B cell (primary cell): ENCODE measurements around the gene RABEP1. TPM values are rescaled to one million over a fixed set of nuclear protein-coding genes. Genes with fewer than 3 reads are reported as not detected.
A peak's percentile ranks its signal among the peaks of the same experiment; 100 is the strongest.

ENCODE experiments used
- ATAC-seq: fragments of 200-7000 bp; cut with Tn5 transposase; one replicate; pipeline ENCODE4 v1.10.0; 2021; ENCODE audit warnings: low read depth, mild to moderate bottlenecking, moderate number of reproducible peaks, moderate library complexity
- CTCF ChIA-PET: fragments of 350-600 bp; sonication (Branson Sonifier 250); formaldehyde crosslinking; loops from one replicate; lab custom pipeline; 2021; ENCODE audit warnings: antibody characterized with exemption, inconsistent platforms; lab: Charles Lee
- POLR2A ChIA-PET: fragments of 350-600 bp; sonication (Branson Sonifier 250); formaldehyde crosslinking; loops from one replicate; lab custom pipeline; 2021; ENCODE audit warnings: antibody characterized with exemption; lab: Charles Lee
- DNase-seq: peaks from one replicate; pipeline ENCODE4 v3.0.0; 2013
- H2AFZ ChIP-seq: 2 replicates; pipeline ENCODE4 v1.6.1; 2012; ENCODE audit warnings: mild to moderate bottlenecking, low read depth, low read length; ENCODE audit not compliant: insufficient read depth, poor library complexity, severe bottlenecking
- H3K27ac ChIP-seq, 2 donors: 1 replicate in 1 of 2; 2 replicates in 1 of 2; pipeline ENCODE4 v1.5.1; 2012 to 2013; ENCODE audit warnings: low read length in 2 of 2, mild to moderate bottlenecking in 2 of 2, moderate library complexity in 1 of 2
- H3K27me3 ChIP-seq, 4 experiments: fragments of 200-600 bp in 1 of 4; sonication (generic) in 1 of 4; replicated peaks in 1 of 4; 1 replicate in 2 of 4; 2 replicates in 2 of 4; pipeline versions ENCODE4 v1.6.1 to v1.7.0; 2013 to 2016; ENCODE audit warnings: low read length in 3 of 4, mild to moderate bottlenecking in 2 of 4, mixed read lengths in 1 of 4, moderate library complexity in 1 of 4; ENCODE audit not compliant: insufficient read depth in 4 of 4, control insufficient read depth in 3 of 4; ENCODE audit errors: control extremely low read depth in 1 of 4
- H3K36me3 ChIP-seq, 2 experiments: replicated peaks in 1 of 2; 1 replicate in 1 of 2; 2 replicates in 1 of 2; pipeline versions ENCODE4 v1.6.1 to v1.7.1; 2013; ENCODE audit warnings: low read length in 1 of 2; ENCODE audit not compliant: insufficient read depth in 2 of 2, control insufficient read depth in 1 of 2; ENCODE audit errors: control extremely low read depth in 1 of 2, extremely low read depth in 1 of 2
- H3K4me1 ChIP-seq, 2 donors: fragments of 200-600 bp in 1 of 2; sonication (generic) in 1 of 2; 1 replicate in 1 of 2; 2 replicates in 1 of 2; pipeline versions ENCODE4 v1.5.1 to v1.6.1; 2013 to 2017; ENCODE audit warnings: low read length in 2 of 2; ENCODE audit not compliant: control insufficient read depth in 2 of 2, insufficient read depth in 2 of 2
- H3K4me2 ChIP-seq: replicated peaks from 2 replicates; pipeline ENCODE3; 2012; ENCODE audit warnings: mild to moderate bottlenecking, low read depth, low read length; ENCODE audit not compliant: poor library complexity, severe bottlenecking
- H3K4me3 ChIP-seq, 5 experiments: fragments of 200-600 bp in 1 of 5; sonication (generic) in 1 of 5; 1 replicate in 3 of 5; 2 replicates in 2 of 5; pipeline versions ENCODE4 v1.5.1 to v1.7.0; 2011 to 2016; ENCODE audit warnings: low read length in 4 of 5, mild to moderate bottlenecking in 4 of 5, low read depth in 2 of 5, control low read depth in 1 of 5, moderate library complexity in 1 of 5; ENCODE audit not compliant: insufficient read depth in 1 of 5; ENCODE audit errors: control extremely low read depth in 1 of 5, extremely low read depth in 1 of 5
- H3K79me2 ChIP-seq: fragments of 200-600 bp; sonication (generic); one replicate; pipeline ENCODE4 v1.6.0; 2016; ENCODE audit warnings: low read length; ENCODE audit not compliant: control insufficient read depth, insufficient read depth
- H3K9ac ChIP-seq: fragments of 200-600 bp; sonication (generic); 2 replicates; pipeline ENCODE4 v1.6.1; 2017; ENCODE audit warnings: mild to moderate bottlenecking, low read length, moderate library complexity
- H3K9me3 ChIP-seq, 3 donors: one replicate each; pipeline versions ENCODE4 v1.6.1 to v1.7.1; 2013; ENCODE audit warnings: low read length in 2 of 3; ENCODE audit not compliant: control insufficient read depth in 2 of 3, insufficient read depth in 1 of 3; ENCODE audit errors: control extremely low read depth in 1 of 3
- H4K20me1 ChIP-seq: 2 replicates; pipeline ENCODE4 v1.6.0; 2012; ENCODE audit warnings: mild to moderate bottlenecking, low read length; ENCODE audit not compliant: insufficient read depth, control insufficient read depth, poor library complexity, severe bottlenecking
- H3K27ac Mint-ChIP-seq: one replicate; pipeline ENCODE4 v1.8.0; 2021; ENCODE audit warnings: mixed read lengths
- H3K27me3 Mint-ChIP-seq: one replicate; pipeline ENCODE4 v1.8.0; 2021; ENCODE audit warnings: mixed read lengths
- H3K4me1 Mint-ChIP-seq: one replicate; pipeline ENCODE4 v1.8.0; 2021; ENCODE audit warnings: mixed read lengths
- H3K4me3 Mint-ChIP-seq: one replicate; pipeline ENCODE4 v1.8.0; 2021; ENCODE audit warnings: mixed read lengths
- H3K9me3 Mint-ChIP-seq: one replicate; pipeline ENCODE4 v1.8.0; 2022; ENCODE audit warnings: mixed read lengths; ENCODE audit not compliant: insufficient read depth
- EZH2 ChIP-seq: IDR thresholded peaks from 2 replicates; pipeline ENCODE4 v1.6.1; 2012; ENCODE audit warnings: borderline replicate concordance, low read depth, mild to moderate bottlenecking, moderate library complexity, low read length; ENCODE audit not compliant: insufficient read depth, poor library complexity, severe bottlenecking
- WGBS: methylation state at CpG from one replicate; pipeline ENCODE4 v1.1.5; 2013; ENCODE audit warnings: missing lambda C conversion rate; ENCODE audit not compliant: insufficient coverage; 5-methylcytosine and 5-hydroxymethylcytosine counted together
- intact Hi-C: fragments of 100-400 bp; cut with micrococcal nuclease; formaldehyde crosslinking; loops from one replicate; pipeline ENCODE4 v1.10.0; 2022
- polyA plus RNA-seq: library from polyadenylated mRNA; depleted of rRNA; stranded (reverse); fragments of >200 nt; gene quantifications from 2 replicates; pipeline ENCODE4 v1.2.3, GENCODE V29; 2012
- total RNA-seq, 2 donors: library from RNA; stranded (reverse); fragments of 120-200 nt in 1 of 2; gene quantifications; 1 replicate in 1 of 2; 2 replicates in 1 of 2; pipeline versions ENCODE4 v1.2.3 to v1.2.4, GENCODE V29; 2013 to 2022
- TF ChIP-seq, protein P1 (sequence below): fragments of 200-600 bp; IDR thresholded peaks from one replicate; pipeline ENCODE4 v1.8.0; 2022; ENCODE audit warnings: antibody characterized with exemption, mild to moderate bottlenecking

Gene RABEP1
- total and polyA plus RNA-seq, 2 donors (not counting 1 experiment from before 2014, with no cell fraction given) = 24.2 to 86.1 TPM

DNA sequence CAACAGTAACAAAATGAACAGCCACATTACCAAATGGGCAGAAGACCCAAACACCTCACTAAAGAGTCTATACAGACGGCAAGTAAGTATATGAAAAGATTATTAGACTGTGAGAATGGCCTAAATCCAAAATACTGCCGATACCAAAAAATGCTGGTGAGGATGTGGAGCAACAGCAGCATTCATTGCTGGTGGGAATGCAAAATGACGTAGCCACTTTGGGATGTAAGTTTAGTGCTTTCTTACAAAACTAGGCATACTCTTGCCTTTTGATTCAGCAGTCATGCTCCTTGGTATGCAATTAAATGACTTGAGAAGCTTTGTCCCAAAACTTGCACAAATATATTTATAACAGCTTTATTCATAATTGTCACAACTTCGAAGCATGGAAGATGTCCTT, 43.8 kb downstream of the RABEP1 start:
- intact Hi-C loops = no loop called here
- DNase-seq = no peak
- WGBS = 100% methylated on average over 1 of the region's 4 CpGs
- peaks cover 6 to 20% of the 10 kb centered on the region in 2 experiments for H3K36me3 ChIP-seq
- peaks cover 50% of the 10 kb centered on the region for H3K4me1 Mint-ChIP-seq
- H3K4me3 ChIP-seq = no peak overlapping the region
- ChIA-PET POLR2A (interaction anchor here (0.6 kb wide), 1 partner anchor 17 kb away, joined by 5 read pairs; no protein-coding TSS in a partner anchor), CTCF (no interaction called here)
- H3K27me3 Mint-ChIP-seq = no peaks in the 10 kb centered on the region
- H3K4me1 ChIP-seq = peaks cover 19 to 23% of the 10 kb centered on the region in 2 donors
- peak overlapping the region; percentile 54 for H3K27ac Mint-ChIP-seq
- H3K27ac ChIP-seq = peak overlapping the region in 1 of 2 donors; percentile 48
- no peak overlapping the region for H3K9ac ChIP-seq
- peaks cover 3% of the 10 kb centered on the region for H3K9me3 Mint-ChIP-seq
- no peak for ATAC-seq
- H3K4me2 ChIP-seq = no peak overlapping the region
- no peaks in the 10 kb centered on the region for H3K27me3 ChIP-seq
- peaks cover 4% of the 10 kb centered on the region for H4K20me1 ChIP-seq
- H3K4me3 Mint-ChIP-seq = no peak overlapping the region
- peaks cover 0 to 12% (median 0%) of the 10 kb centered on the region in 3 donors for H3K9me3 ChIP-seq
- TF ChIP-seq, protein P1, sequence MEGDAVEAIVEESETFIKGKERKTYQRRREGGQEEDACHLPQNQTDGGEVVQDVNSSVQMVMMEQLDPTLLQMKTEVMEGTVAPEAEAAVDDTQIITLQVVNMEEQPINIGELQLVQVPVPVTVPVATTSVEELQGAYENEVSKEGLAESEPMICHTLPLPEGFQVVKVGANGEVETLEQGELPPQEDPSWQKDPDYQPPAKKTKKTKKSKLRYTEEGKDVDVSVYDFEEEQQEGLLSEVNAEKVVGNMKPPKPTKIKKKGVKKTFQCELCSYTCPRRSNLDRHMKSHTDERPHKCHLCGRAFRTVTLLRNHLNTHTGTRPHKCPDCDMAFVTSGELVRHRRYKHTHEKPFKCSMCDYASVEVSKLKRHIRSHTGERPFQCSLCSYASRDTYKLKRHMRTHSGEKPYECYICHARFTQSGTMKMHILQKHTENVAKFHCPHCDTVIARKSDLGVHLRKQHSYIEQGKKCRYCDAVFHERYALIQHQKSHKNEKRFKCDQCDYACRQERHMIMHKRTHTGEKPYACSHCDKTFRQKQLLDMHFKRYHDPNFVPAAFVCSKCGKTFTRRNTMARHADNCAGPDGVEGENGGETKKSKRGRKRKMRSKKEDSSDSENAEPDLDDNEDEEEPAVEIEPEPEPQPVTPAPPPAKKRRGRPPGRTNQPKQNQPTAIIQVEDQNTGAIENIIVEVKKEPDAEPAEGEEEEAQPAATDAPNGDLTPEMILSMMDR = no peak
- no peak for TF ChIP-seq EZH2
- H3K79me2 ChIP-seq = peaks cover 66% of the 10 kb centered on the region
- H2AFZ ChIP-seq = no peak overlapping the region

DNA sequence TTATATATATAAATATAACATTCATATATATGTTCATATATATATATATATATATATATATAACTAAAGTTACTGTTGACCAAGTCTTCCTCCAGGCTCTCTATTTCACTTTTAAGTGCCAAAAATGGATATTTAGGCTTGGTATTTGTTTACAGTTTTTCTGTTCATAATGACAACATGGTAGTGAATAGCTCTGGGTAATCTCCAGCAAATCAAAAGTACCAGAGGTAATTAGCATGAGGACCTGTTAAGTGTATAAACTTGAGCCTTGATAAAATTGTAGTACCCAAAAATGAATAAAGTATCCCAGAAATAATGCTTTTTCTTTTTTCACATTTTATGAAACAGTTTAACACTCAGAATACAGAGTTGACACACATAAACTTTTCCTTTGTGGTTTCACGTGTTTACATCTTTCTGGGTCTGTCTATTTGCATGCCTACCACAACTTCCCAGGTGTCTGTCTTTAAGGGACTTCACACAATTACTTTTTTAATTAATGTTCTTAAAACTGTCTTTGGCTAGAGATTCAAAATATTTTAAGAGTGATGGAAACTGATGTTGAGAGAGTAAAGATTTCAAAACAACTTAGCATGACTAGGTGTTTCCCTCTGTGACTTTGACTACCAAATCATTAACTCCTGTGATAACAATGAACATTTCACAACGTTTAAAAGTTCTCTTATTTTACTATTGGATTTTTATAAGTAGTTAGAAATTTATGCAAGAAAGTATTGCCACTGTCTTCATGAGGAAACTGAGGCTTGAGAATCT, 47.9 kb downstream of the RABEP1 start:
- TF ChIP-seq, protein P1 = no peak
- no peak for TF ChIP-seq EZH2
- CTCF ChIA-PET = interaction anchor here (0.7 to 1.0 kb wide), 5 partner anchors 21 to 109 kb away, joined by 3 to 4 read pairs (median 3); partner anchors contain the start of genes C1QBP and RABEP1
- peak overlapping the region; percentile 87 for H3K27ac Mint-ChIP-seq
- Histone ChIP-seq H3K27me3 (no peaks in the 10 kb centered on the region), H3K9ac (peak overlapping the region; percentile 39), H3K4me2 (peak overlapping the region; percentile 53), H3K36me3 (peaks cover 7 to 33% of the 10 kb centered on the region in 2 experiments), H3K79me2 (peaks cover 74% of the 10 kb centered on the region), H3K27ac (peak overlapping the region; percentile 46 to 74), H3K9me3 (peaks cover 0 to 3% (median 0%) of the 10 kb centered on the region in 3 donors), H3K4me1 (peaks cover 21 to 28% of the 10 kb centered on the region in 2 donors), H2AFZ (no peak overlapping the region), H4K20me1 (no peaks in the 10 kb centered on the region), H3K4me3 (peak overlapping the region in 2 of 5 experiments; percentile 11 to 34)
- H3K27me3 Mint-ChIP-seq = no peaks in the 10 kb centered on the region
- intact Hi-C loops = loop anchor here (2.0 to 5.0 kb wide), 2 partner anchors 21 to 33 kb away; no protein-coding TSS in a partner anchor
- ATAC-seq (peak; percentile 68), DNase-seq (peak; percentile 64)
- whole genome bisulfite sequencing = 0% methylated on average over 1 of the region's 2 CpGs
- H3K9me3 Mint-ChIP-seq = no peaks in the 10 kb centered on the region
- POLR2A ChIA-PET = no interaction called here
- H3K4me3 Mint-ChIP-seq = peak overlapping the region; percentile 71
- peaks cover 53% of the 10 kb centered on the region for H3K4me1 Mint-ChIP-seq
